ENCODE data around the gene DYSF.

The DYSF gene

DNA sequence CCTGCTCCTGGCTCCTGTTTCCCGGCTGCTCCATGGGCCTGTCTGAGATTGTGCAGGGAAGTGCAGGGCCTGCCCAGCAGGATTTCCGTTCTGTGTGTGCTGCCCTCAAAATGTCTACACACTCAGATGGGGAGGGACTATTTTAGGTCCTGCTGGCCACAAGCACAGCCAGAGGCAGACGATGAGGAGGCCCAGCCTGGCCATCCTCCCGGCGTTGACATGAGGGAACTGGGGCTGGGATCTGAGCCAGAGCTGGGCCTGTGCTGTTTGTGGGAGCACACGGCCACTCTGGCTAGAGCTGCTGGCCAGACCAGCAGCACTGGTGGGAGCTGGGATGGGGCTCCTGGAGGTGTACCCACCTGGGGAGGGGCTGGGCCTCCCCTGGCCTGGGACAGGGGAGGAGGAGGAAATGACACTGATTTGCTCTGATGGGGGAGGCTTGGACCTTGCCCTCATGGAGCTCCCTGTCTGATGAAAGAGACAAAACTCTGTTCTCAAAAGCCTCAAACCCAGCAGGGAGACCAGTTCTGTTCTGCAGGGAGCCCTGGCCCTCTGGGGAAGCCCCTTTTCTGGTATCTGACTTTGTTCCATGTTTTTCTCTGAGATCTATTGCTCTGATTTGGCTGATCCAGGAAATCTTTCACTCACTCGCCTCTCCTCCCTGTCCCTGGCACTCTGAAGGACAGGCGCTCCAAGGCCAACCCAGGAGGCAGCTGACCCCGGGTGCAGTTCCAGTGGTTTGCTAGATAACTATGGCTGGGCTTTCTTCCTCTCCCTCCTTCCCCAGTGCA is 161.8 kb downstream of the DYSF start:
- TF ChIP-seq GATA2 (IDR thresholded peaks at IDR 0.05; ENCODE audit: low read depth, low read length) (no peak), GATA3 (IDR thresholded peaks at IDR 0.05; ENCODE audit: low read depth, low read length) (no peak)

DNA sequence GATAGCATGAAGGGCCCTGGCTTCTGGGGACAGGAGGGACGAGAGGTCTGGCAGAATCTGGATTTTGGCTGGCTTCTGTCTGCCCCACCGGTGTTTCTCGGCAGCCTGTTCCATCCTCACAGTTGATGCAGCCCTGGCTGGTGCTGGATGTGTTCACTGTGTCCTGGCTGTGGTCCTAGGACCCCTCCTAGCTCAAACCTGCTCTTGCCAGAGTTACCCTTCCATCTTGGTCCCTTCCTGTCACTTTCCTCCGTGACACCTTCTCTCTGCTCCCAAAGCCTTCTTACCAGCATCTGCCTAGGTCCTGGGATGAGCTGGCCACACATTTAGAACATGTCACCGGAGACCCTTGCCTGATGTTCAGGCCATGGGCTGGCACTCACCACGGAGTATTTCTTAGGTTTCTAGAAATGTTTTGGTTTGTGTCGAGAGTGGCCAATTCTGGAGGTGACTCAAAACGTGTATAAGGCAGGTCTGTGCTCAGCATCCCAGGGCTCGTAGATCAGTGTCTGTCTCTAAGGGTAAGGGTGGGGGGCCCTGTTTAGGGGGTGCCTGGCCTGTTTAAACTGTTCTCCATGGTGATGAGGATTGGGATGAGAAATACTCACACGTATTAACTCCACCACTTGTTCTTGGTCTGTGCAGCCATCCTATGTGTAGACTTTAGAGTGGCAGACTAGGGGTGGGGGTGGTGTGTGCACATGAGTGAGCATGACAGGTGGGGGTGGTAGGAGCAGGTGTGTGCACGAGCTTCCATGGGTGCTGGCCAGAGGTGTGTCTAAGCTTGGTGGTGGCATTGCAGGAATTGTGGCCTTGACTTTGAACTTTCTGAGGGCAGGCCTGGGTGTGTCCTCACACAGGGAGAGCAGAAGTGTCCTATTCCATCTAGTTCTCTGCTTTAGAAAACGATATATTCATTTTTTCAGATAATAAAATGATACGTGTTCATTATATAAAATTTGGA is 162.7 kb downstream of the DYSF start:
- TF ChIP-seq GATA3 (IDR thresholded peaks at IDR 0.05; ENCODE audit: low read depth, low read length) (no peak), GATA2 (IDR thresholded peaks at IDR 0.05; ENCODE audit: low read depth, low read length) (no peak)

DNA sequence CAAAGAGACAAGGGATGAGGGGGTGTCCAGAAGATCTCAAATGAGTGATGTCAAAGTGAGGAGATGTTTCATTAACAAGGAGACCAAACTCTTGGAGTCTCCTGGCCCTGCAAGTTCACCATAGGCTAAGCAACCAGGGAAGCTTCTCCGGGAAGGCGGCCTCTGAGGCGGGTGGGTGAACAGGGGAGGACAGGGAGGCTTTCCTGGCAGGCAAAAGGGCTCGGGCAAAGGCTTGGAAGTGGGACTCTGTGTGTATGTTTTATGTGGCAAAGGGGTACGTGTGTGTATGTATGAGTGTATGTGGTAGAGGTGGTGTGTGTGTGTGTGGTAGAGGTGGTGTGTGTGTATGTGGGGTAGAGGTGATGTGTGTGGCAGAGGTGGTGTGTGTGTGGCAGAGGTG is 163.9 kb downstream of the DYSF start:
- no peak for TF ChIP-seq GATA2 (IDR thresholded peaks at IDR 0.05; ENCODE audit: low read depth, low read length)
- TF ChIP-seq GATA3 (IDR thresholded peaks at IDR 0.05; ENCODE audit: low read depth, low read length) = no peak

DNA sequence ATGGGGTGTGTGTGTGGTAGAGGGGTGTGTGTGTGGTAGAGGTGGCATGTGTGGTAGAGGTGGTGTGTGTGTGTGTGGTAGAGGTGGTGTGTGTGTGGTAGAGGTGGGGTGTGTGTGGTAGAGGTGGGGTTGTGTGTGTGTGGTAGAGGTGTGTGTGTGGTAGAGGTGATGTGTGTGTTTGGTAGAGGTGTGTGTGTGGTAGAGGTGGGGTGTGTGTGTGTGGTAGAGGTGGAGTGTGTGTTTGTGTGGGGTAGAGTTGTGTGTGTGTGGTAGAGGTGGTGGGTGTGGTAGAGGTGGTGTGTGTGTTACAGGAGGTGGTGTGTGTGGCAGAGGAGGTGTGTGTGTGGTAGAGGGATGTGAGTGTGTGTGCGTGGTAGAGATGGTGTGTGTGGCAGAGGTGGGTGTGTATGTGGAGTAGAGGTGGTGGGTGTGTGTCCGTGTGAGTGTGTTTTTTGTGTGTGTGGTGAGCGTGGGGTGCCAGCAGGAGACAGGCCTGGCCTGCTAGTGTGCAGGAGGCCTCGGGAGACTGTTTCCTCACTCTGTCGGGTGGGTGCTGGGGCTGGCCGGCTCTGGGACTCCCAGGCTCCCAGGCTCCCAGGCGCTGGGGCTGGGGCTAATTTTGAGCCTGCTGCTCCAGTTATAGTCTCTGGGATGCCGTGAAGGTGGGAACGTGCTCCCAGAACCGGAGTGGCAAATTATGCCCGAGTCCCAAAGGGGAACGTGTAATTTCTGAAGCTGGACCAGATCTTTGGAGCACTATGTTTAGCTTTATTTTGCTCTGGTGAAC is 165.2 kb downstream of the DYSF start:
- TF ChIP-seq GATA2 (IDR thresholded peaks at IDR 0.05; ENCODE audit: low read depth, low read length) (no peak), GATA3 (IDR thresholded peaks at IDR 0.05; ENCODE audit: low read depth, low read length) (no peak)

DNA sequence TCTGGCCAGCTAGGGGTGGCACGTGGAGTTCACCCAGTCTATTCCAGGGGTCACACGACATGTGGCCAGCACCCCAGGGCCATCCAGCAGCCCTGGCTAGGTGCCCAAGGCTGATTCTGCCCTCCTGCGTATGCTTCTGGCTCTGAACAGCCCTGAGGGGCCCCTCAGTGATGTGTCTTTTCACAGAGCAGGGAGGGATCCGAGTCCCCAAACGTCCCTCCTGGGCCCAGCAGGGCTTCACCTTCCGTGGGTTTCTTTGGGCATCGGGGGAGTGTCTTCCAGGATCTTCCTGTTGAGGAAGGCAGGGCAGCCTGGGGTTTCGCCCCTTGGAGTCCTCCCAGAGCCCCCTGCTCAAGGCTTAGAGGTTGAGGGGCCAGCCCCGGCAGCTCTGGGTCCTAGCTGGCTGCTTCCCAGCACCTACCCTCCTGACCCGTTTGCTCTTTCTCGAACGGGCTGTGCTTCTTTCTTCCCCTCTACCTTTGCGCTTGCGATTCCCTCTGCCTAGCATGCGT is 165.9 kb downstream of the DYSF start:
- TF ChIP-seq GATA3 (IDR thresholded peaks at IDR 0.05; ENCODE audit: low read depth, low read length) = no peak
- no peak for TF ChIP-seq GATA2 (IDR thresholded peaks at IDR 0.05; ENCODE audit: low read depth, low read length)

DNA sequence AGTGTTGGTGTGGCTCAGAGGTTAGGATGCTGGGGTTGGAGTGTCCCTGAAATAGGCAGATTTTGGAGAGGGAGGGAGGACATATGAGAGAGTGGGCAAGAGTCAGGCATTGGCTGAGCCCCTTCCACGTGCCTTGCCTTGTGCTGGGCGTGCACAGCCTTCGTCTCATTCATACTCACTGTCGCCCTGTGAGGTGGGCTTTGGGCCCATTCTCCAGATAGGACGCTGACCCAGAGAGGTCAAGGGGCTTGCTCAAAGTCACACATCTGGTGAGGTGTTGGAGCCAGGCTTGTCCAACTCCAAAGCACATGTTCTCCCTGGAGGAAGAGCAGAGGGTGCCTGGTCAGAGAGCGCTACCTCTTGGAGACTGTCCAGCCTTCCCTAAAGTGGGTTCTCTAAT is 166.8 kb downstream of the DYSF start:
- no peak for TF ChIP-seq GATA2 (IDR thresholded peaks at IDR 0.05; ENCODE audit: low read depth, low read length)
- TF ChIP-seq GATA3 (IDR thresholded peaks at IDR 0.05; ENCODE audit: low read depth, low read length) = no peak

DNA sequence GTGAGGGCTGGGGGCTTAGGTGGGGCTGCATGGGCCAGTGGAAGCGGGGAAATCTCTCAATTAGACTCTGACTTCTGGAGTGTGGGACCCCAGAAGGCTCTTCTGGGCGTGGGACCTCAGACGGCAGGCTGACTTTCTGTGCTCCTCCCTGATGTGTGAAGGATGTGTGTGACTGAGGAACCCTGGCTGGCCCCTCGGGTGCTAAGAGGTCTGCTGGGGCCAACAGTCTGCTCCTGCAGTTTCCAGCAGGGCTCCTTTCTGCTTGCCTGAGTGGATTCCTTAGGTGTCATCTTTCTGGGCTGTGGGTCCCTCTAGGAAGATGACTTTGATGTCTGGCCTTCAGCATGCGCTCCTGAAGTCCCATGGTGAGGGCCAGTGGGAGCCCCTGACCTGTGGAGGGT is 167.5 kb downstream of the DYSF start:
- TF ChIP-seq GATA3 (IDR thresholded peaks at IDR 0.05; ENCODE audit: low read depth, low read length) = no peak
- TF ChIP-seq GATA2 (IDR thresholded peaks at IDR 0.05; ENCODE audit: low read depth, low read length) = no peak

DNA sequence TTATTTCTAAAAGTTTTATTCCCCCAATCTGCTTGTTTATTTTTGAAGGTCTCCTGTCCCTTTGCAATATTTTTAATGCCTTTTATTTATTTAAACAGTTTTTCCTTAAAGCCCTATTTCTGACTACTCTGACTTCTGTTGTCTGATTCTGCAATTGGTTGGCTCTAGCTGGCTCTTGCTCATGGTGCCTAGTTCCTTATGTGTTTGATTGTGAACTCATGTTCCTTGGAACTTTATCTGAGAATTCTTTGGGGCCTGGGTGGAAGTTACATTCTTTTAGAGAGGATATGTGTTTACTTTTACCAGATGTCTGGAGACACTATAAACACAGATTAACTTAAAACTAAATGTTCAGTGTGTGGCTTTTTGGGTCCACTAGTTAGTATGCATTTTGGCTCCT is 175.9 kb downstream of the DYSF start:
- TF ChIP-seq GATA3 (IDR thresholded peaks at IDR 0.05; ENCODE audit: low read depth, low read length) = no peak
- no peak for TF ChIP-seq GATA2 (IDR thresholded peaks at IDR 0.05; ENCODE audit: low read depth, low read length)

DNA sequence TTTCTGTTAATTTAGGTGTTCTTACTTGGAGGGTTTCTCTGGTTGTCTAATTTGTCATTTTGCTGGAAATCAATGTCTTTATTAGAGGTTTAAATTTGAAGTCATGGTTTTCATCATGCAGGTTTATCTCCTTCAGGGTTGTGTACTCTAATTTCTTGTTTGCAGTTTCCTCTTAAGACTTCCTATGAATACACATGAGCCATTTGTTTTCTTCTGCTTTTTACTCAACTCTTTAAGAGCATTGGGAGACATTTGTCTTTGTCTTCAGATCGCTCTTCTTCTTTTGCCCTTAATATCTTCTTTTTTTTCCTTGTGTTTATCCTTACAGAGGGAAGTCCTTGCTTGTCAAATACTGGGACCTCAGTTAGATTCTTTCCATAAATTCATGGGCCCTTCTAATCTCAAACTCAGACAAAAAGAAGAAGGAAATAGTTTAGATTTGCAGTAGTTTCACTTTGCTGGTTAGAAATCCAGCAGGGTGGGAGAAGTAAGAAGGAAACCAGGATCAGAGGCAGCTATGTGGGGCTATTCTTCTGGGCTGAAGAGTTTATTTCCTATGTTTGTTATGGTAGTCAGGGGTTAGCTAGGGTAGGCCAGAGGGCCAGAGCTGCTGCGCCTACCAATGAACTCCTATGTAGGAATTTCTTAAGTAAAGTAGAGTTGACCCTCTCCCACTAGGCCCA is 176.6 kb downstream of the DYSF start:
- TF ChIP-seq GATA3 (IDR thresholded peaks at IDR 0.05; ENCODE audit: low read depth, low read length) = no peak
- no peak for TF ChIP-seq GATA2 (IDR thresholded peaks at IDR 0.05; ENCODE audit: low read depth, low read length)

DNA sequence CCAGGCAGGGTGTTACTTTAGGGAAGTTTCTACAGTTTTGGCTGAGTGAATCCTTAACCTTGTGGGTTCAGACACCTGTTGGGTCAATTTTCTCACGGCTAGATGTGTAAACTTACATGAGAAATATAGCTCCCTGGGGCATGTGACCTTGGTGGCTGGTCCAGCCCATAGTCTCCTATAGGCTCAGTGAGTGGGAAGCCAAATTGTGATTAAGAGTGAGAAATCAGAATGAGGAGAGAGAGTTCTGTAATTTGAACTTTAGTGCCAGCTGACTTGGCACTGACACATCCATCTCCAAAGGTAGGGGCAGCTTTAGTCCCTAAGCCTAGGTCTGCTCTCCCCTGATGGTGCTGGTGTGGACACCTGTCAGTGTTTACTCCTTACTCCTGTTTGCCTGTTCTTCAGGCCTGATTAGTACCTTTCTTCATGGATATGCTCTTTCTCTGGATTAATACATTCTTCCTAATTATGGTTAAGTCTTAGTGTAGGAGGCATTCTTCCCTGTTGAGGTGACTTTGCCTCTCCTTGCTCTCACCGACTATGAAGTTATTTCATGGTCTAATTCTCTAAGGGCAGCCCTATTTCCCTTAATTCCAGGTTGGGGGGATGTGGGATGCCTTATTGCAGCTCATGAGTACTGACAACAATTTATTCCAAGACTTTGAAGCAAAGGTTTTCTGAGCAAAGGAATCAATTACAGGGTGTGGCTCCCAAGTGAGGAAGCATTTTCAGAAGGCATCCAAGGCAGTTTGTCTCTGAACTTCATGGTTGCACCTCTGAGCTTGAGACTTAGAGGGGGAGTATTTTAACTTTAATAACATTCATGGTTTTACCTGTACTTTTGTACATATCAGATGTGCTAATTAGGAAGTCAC is 177.3 kb downstream of the DYSF start:
- TF ChIP-seq GATA3 (IDR thresholded peaks at IDR 0.05; ENCODE audit: low read depth, low read length) (no peak), GATA2 (IDR thresholded peaks at IDR 0.05; ENCODE audit: low read depth, low read length) (no peak)

DNA sequence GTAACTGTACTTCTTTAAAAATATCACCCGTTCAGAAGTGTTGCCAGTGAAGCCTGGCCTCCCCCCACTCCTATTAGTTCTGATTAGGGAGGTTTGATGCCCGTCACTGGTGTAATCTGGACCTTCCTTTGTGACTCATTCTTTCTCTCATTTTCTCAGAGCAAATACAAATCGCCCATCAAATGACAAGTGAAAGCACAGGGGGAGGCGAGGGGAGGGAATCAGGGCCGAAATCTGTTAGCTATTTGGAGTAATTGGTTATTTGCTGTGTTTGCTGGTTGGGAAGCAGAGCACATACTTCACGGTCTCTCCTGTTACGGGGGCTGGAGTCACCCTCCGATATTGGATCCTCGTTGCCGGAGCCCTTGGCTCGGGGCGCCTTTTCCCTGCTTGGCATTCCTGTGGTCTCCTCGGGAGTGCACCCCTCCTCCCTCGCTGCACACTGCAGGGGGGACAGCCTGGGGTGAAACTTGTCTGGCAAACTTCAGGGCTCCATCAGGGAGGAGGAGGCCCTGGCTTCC is 178.1 kb downstream of the DYSF start:
- TF ChIP-seq GATA3 (IDR thresholded peaks at IDR 0.05; ENCODE audit: low read depth, low read length) (no peak), GATA2 (IDR thresholded peaks at IDR 0.05; ENCODE audit: low read depth, low read length) (no peak)

DNA sequence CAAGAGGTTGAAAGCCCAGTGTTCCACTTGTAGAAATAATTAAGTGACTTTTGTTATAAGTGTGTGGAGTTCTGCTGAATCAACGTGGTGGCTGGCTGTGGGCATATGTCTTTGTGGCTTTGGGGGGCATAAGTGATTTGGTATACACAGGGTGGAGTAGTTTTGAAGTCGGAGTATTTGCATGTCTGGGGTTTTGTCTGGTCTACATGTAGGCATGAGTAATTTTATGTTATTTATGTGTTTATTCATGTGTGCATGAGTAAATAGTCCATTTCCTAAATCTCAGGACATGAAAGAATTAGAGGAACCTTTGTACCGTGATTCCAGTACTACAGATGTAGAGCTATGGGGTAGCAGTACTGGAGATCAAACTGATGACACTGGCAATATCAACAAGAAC is 179.7 kb downstream of the DYSF start:
- no peak for TF ChIP-seq GATA3 (IDR thresholded peaks at IDR 0.05; ENCODE audit: low read depth, low read length)
- no peak for TF ChIP-seq GATA2 (IDR thresholded peaks at IDR 0.05; ENCODE audit: low read depth, low read length)

Data from SH-SY5Y (cell line).